ENCODE measurements around the gene CDC42BPA.
"Not testable (repeated sequence)": the region's sequence is repeated elsewhere in the genome, so short reads cannot be mapped to it uniquely, and the experiment has no call there.

The CDC42BPA gene

DNA sequence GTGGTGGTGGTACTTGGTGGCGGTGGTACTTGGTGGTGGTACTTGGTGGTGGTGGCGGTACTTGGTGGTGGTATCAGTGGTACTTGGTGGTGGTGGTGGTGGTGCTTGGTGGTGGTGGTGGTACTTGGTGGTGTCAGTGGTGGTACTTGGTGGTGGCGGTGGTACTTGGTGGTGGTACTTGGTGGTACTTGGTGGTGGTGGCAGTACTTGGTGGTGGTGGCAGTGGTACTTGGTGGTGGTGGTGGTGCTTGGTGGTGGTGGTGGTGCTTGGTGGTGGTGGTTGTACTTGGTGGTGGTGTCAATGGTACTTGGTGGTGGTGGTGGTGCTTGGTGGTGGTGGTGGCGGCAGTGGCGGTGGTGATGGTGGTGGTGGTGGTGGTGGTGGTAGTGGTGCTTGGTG, 358.0 kb downstream of the CDC42BPA start:
- no peak overlapping the region for H3K4me3 ChIP-seq (replicated peaks in 1 of 2; ENCODE audit: low read depth in 2 of 2, low read length in 2 of 2)
- DNase-seq (ENCODE audit: low read depth in 2 of 2): no peak
- TF ChIP-seq, protein P1, sequence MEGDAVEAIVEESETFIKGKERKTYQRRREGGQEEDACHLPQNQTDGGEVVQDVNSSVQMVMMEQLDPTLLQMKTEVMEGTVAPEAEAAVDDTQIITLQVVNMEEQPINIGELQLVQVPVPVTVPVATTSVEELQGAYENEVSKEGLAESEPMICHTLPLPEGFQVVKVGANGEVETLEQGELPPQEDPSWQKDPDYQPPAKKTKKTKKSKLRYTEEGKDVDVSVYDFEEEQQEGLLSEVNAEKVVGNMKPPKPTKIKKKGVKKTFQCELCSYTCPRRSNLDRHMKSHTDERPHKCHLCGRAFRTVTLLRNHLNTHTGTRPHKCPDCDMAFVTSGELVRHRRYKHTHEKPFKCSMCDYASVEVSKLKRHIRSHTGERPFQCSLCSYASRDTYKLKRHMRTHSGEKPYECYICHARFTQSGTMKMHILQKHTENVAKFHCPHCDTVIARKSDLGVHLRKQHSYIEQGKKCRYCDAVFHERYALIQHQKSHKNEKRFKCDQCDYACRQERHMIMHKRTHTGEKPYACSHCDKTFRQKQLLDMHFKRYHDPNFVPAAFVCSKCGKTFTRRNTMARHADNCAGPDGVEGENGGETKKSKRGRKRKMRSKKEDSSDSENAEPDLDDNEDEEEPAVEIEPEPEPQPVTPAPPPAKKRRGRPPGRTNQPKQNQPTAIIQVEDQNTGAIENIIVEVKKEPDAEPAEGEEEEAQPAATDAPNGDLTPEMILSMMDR (IDR thresholded peaks at IDR 0.05; ENCODE audit: low read depth, low read length): no peak

DNA sequence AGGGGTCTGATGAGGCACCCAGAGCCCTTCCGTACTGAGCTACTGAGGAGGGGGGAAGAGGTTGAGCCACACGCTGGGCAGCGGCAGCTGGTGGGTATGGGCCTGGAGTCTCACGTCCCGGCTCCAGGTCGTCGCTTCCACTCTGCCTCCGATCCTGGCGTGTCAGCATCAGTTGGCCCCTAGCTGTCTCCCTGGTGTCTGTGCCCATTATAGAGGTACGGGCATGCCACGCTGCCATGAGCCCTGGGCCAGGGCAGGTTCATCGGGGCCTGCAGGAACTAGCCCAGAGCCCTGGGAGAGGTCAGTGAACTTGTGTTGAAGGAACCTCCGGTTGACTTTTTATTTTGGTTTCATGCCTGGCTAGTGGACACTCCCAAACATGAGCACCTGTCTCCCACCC, 360.0 kb downstream of the CDC42BPA start:
- no peak for DNase-seq (ENCODE audit: low read depth in 2 of 2)
- TF ChIP-seq, protein P1 (IDR thresholded peaks at IDR 0.05; ENCODE audit: low read depth, low read length): no peak
- no peak overlapping the region for H3K4me3 ChIP-seq (replicated peaks in 1 of 2; ENCODE audit: low read depth in 2 of 2, low read length in 2 of 2)

DNA sequence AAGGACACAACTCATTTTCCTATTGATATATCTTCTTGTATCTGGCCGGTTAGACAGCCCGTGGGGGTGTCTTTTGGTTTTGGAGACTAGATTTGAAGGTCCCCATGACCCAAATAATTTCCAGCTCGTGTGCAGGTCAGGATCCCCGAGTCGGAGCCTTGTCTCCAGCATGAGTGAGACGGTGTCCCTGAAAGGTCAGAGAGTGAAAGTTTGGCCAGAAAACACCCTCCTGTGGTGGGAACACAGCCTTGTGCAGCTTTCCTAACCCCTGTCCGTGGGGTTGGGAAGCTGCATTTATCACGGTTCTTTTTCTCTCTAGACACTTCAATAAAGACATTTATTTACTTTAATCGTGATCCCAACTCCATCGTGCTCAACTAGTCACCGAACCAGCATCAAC, 360.6 kb downstream of the CDC42BPA start:
- no peak for DNase-seq (ENCODE audit: low read depth in 2 of 2)
- no peak overlapping the region for H3K4me3 ChIP-seq (replicated peaks in 1 of 2; ENCODE audit: low read depth in 2 of 2, low read length in 2 of 2)
- TF ChIP-seq, protein P1 (IDR thresholded peaks at IDR 0.05; ENCODE audit: low read depth, low read length): no peak

DNA sequence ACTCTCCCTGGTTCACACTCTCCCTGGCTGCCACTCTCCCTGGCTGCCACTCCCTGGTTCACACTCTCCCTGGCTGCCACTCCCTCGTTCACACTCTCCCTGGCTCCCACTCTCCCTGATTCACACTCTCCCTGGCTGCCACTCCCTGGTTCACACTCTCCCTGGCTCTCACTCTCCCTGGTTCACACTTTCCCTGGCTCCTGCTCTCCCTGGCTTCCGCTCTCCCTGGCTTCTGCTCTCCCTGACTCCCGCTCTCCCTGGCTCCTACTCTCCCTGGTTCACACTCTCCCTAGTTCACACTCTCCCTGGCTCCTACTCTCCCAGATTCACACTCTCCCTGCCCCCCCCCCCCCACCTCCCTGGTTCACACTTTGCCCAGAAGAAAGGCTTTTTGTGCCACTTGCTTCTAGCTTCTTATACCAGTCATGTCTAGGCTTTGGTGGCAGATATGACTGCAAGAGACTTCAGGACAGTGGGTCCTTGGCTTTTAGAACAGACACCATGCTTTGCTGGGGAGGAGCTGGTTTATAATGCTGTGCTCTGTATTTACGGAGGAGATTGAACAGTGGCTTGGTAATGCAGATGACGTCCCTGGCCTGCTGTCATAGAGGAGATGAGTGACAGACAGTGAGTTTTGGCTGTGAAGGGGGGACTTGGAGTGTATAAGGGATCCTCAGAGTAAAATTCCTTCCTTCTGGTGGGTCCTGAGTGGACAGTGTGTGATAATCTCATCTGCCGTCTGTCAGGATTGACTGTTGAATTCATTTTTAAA, 361.2 kb downstream of the CDC42BPA start:
- TF ChIP-seq, protein P1 (IDR thresholded peaks at IDR 0.05; ENCODE audit: low read depth, low read length): no peak
- DNase-seq (ENCODE audit: low read depth in 2 of 2): no peak

GRCh38 chr1:226955857-226956256, 362.4 kb downstream of the CDC42BPA start:
- H3K4me3 ChIP-seq (replicated peaks in 1 of 2; ENCODE audit: low read depth in 2 of 2, low read length in 2 of 2); DNase-seq (ENCODE audit: low read depth in 2 of 2): not testable (repeated sequence)

More for the DNA sequence above, 361.2 kb downstream of the CDC42BPA start:
- no peak overlapping the region for H3K4me3 ChIP-seq (replicated peaks in 1 of 2; ENCODE audit: low read depth in 2 of 2, low read length in 2 of 2)

DNA sequence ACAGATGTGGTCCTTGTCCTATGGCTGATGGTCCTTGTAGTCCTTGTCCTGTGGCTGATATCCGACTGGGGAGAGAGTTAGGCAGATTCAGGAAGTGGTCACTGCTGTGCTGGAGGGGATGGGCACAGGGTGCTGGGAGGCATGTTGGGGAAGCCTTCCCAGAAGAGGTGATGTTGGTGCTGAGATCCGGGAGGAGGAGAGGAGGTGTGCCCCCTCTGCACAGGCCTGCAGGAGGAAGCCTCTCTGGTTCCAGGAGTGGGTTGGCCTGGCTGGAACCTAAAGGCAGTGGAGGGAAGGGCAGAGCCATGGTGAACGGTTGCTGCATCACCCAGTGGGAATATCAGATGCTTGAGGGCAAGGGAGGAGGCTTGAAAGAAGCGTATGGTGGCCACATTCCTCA, 363.5 kb downstream of the CDC42BPA start:
- no peak overlapping the region for H3K4me3 ChIP-seq (replicated peaks in 1 of 2; ENCODE audit: low read depth in 2 of 2, low read length in 2 of 2)
- DNase-seq (ENCODE audit: low read depth in 2 of 2): no peak
- TF ChIP-seq, protein P1 (IDR thresholded peaks at IDR 0.05; ENCODE audit: low read depth, low read length): no peak

GRCh38 chr1:226954337-226954736, 364.0 kb downstream of the CDC42BPA start:
- no peak for DNase-seq (ENCODE audit: low read depth in 2 of 2)
- no peak overlapping the region for H3K4me3 ChIP-seq (replicated peaks in 1 of 2; ENCODE audit: low read depth in 2 of 2, low read length in 2 of 2)
- TF ChIP-seq, protein P1 (IDR thresholded peaks at IDR 0.05; ENCODE audit: low read depth, low read length): no peak

Data from cardiac fibroblast (primary cell).